Motor neuron (in vitro differentiated cells): Measurements from ENCODE around the gene ROCK2. TPM values are rescaled to one million over a fixed set of nuclear protein-coding genes. Genes with fewer than 3 reads are reported as not detected.

Experiments used
- ATAC-seq, 8 experiments: fragments of 200-7000 bp; cut with Tn5 transposase; replicated peaks in 6 of 8; 2 replicates each; pipeline ENCODE4 v1.8.0; 2021; ENCODE audit warnings: mild to moderate bottlenecking in 8 of 8, moderate library complexity in 8 of 8
- H3K27ac ChIP-seq, 2 donors: fragments of 250-450 bp; sonication (Bioruptor Pico); 2 replicates each; pipeline ENCODE4 v1.9.0; 2021; ENCODE audit warnings: antibody characterized with exemption in 2 of 2, mild to moderate bottlenecking in 2 of 2, moderate library complexity in 1 of 2
- H3K4me1 ChIP-seq, 2 donors: fragments of 250-450 bp; sonication (Bioruptor Pico); replicated peaks in 1 of 2; 2 replicates each; pipeline ENCODE4 v1.6.1; 2021; ENCODE audit warnings: antibody characterized with exemption in 2 of 2, mild to moderate bottlenecking in 2 of 2, moderate library complexity in 1 of 2
- H3K4me3 ChIP-seq, 5 donors: fragments of 250-450 bp; sonication (Bioruptor Pico); 2 replicates each; pipeline ENCODE4 v1.9.0; 2021; ENCODE audit warnings: antibody characterized with exemption in 5 of 5, mild to moderate bottlenecking in 5 of 5, moderate library complexity in 4 of 5
- WGBS, 10 experiments: fragments of 450-650 bp; shearing (Covaris generic); methylation state at CpG; one replicate each; pipeline ENCODE4 v1.0.0; 2022; 5-methylcytosine and 5-hydroxymethylcytosine counted together
- in situ Hi-C, 9 experiments: fragments of 400-800 bp; cut with MboI; loops; one replicate each; pipeline ENCODE4 v1.15.0; 2021; ENCODE audit warnings: low sequenced_read_pairs in 9 of 9, low pct_unique_long_range_greater_than_20kb in 2 of 9; ENCODE audit not compliant: unreplicated experiment in 9 of 9
- total RNA-seq, 8 experiments: library from RNA; unstranded; fragments of 300-600 nt; gene quantifications; 2 replicates each; pipeline versions ENCODE4 v1.2.3 to v1.2.4, GENCODE V29; 2022

Gene ROCK2
- total RNA-seq, 8 experiments from 2014 or later: 17.3 to 36.0 (median 22.4) TPM

DNA sequence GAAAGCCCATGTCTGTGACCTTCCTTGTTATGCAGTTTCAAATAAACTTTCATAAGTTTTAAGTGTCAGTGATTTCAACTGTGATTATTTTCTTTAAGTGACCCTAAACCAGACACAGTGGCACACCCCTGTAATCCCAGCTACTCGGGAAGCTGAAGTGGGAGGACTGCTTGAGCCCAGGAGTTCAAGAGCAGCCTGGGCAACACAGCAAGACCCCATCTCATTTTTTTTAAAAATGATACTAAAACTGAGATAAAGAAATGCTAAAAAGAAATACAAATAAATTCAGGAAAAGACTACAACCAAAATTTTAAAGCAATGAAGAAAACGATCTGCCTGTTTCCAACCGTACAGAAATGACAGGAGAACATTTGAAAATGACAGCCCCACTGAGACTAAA lies 54.2 kb downstream of the ROCK2 start:
- no peak for ATAC-seq
- peaks cover 0 to 2% of the 10 kb centered on the region in 2 donors for H3K4me1 ChIP-seq
- no peak overlapping the region for H3K4me3 ChIP-seq
- H3K27ac ChIP-seq: no peak overlapping the region
- in situ Hi-C loops: no loop called here
- 79 to 98% (median 91%) methylated on average over 2 to 3 of the region's 3 CpGs; no CpG with 5 or more reads in 2 of the 10 experiments for WGBS, 10 experiments

DNA sequence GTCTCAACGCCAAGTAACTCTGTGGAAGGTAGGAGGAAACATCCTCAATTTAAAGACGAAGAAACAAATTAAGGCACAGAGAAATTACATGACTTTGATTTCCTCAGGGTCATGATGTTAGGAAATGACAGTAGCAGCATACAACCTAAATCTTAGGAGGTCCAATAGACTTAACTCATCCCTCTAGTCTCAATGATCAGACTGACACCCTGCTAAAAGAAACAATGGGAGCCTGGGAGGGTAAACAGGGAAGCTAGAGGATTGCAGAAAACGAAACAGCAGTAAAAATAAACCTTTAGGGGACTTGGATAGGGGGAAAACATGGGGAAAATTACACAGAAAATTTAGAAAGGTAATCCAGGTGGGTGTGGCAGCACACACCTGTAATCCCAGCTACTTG lies 56.0 kb downstream of the ROCK2 start:
- in situ Hi-C loops: no loop called here
- peak in 1 of 8 experiments; percentile 25 for ATAC-seq

DNA sequence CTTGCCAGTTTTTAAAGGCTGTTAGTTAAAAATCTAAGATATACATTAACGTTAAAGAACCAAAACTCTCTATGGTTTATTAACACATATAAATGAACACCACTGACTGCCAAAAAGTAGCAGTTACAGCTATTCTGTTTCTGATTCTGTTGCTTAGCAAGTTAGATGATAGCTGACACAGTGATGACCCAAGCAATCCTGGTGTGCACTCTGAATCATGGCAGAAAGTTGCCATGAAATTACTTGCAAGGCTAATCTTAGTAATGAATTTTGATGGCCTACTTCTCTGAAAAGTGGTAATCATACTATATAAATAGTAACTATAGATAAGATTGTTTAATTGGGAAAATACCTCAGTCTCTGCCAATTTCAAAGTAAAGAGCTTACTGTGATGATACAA lies 57.7 kb downstream of the ROCK2 start:
- Histone ChIP-seq H3K4me1 (peaks cover 0 to 2% of the 10 kb centered on the region in 2 donors), H3K27ac (no peak overlapping the region), H3K4me3 (no peak overlapping the region)
- in situ Hi-C loops: no loop called here
- WGBS, 10 experiments: 92 to 100% (median 100%) methylated on average over 1 of the region's 1 CpG; no CpG with 5 or more reads in 2 of the 10 experiments
- peak in 1 of 8 experiments; percentile 40 for ATAC-seq

More for the DNA sequence above, 56.0 kb downstream of the ROCK2 start:
- Histone ChIP-seq H3K27ac (no peak overlapping the region), H3K4me1 (peaks cover 0 to 2% of the 10 kb centered on the region in 2 donors), H3K4me3 (no peak overlapping the region)
- WGBS, 10 experiments: 66 to 94% (median 82%) methylated on average over 2 to 3 of the region's 3 CpGs; no CpG with 5 or more reads in 2 of the 10 experiments

DNA sequence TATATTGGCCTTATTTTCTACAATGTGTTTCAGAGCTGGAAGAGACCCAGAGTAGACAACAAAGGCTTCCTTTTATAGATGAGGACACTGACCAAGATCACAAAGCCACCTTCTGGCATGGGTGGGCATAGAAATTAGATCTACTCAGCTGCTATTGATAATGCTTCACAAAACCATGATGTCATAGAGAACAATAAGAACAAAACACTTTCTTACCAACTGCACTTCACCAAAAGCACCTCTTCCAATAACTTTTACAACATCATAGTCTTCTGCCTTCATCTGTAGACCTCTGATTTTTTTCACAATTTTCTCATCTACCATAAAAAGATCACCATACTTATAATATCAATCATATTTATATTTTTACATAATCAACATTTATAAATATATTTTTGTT lies 58.1 kb downstream of the ROCK2 start:
- no peak for ATAC-seq
- H3K27ac ChIP-seq: no peak overlapping the region
- H3K4me3 ChIP-seq: no peak overlapping the region
- in situ Hi-C loops: no loop called here
- H3K4me1 ChIP-seq: peaks cover 0 to 2% of the 10 kb centered on the region in 2 donors

DNA sequence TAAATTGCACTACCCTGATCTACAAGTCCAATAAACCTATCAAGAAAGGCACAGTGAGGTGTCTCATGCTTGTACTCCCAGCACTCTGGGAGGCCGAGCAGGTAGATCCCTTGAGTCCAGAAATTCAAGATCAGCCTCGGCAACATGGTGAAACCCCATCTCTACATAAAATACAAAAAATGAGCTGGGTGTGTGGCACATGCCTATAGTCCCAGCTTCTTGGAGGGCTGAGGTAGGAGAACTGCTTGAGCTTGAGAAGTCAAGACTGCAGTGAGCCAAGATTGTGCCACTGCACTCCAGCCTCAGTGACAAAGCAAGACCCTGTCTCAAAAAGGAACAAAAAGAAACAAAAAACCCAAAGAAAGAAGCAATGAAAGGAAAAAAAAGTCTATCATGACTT lies 58.9 kb downstream of the ROCK2 start:
- in situ Hi-C loops: no loop called here
- Histone ChIP-seq H3K4me1 (peaks cover 0 to 2% of the 10 kb centered on the region in 2 donors), H3K4me3 (no peak overlapping the region), H3K27ac (no peak overlapping the region)
- 88 to 100% (median 100%) methylated on average over 1 to 2 of the region's 2 CpGs; no CpG with 5 or more reads in 3 of the 10 experiments for WGBS, 10 experiments
- no peak for ATAC-seq

DNA sequence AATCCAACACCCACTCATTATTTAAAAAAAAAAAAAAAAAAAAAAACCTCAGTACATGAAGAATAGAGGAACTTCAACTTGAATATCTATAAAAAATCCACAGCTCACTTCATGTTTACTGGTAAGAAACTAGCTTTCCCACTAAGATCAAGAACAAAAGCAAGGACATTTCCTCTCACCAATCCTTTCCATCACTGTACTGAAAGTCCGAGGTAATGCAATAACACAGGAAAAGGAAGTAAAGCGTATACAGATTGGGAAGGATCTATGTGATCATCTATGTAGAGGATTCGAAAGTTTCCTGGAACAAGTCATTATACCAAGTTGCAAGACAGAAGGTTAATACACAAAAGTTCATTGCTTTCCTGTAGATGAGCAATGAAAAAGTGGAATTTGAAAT lies 63.2 kb downstream of the ROCK2 start:
- Histone ChIP-seq H3K4me3 (no peak overlapping the region), H3K27ac (no peak overlapping the region), H3K4me1 (no peaks in the 10 kb centered on the region)
- 89 to 100% (median 93%) methylated on average over 3 of the region's 3 CpGs; no CpG with 5 or more reads in 1 of the 10 experiments for WGBS, 10 experiments
- in situ Hi-C loops: no loop called here
- ATAC-seq: no peak

DNA sequence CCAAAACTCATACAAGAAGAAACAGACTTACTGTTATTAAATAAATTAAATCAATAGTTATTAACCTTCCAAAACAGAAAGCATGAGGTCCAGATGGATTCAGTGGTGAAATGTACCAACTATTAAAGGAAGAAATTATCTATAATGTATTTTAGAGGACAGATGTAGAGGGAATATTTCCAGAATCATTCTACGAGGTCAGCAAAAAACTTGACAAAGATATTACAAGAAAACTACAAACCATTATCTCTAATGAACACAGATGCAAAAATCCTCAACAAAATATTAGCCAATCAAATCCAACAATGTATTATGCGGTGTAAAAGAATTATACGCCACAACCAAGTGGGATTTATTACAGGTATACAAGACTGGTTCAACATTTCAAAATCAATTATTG lies 63.7 kb downstream of the ROCK2 start:
- Histone ChIP-seq H3K4me3 (no peak overlapping the region), H3K27ac (no peak overlapping the region), H3K4me1 (no peaks in the 10 kb centered on the region)
- in situ Hi-C loops: no loop called here
- WGBS, 10 experiments: 80 to 100% (median 96%) methylated on average over 1 to 3 of the region's 3 CpGs; no CpG with 5 or more reads in 1 of the 10 experiments
- no peak for ATAC-seq

DNA sequence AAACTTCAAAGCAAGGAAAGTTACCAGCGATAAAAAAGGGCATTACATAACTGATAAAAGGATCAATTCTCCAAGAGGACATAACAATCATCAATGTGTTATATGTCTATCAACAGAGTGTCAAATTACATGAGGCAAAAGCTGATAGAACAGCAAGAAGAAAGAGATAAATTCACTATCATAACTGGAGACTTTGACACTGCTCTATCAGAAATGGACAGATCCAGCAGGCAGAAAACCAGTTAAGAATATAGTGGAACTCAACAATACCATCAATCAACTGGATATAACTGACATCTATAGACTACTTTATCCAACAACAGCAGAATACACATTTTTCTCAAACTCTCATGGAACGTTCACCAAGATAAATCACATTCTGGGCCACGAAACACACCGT lies 65.0 kb downstream of the ROCK2 start:
- no peak for ATAC-seq
- in situ Hi-C loops: no loop called here
- 85 to 100% (median 100%) methylated on average over 1 to 3 of the region's 4 CpGs; no CpG with 5 or more reads in 1 of the 10 experiments for WGBS, 10 experiments
- Histone ChIP-seq H3K27ac (no peak overlapping the region), H3K4me1 (no peaks in the 10 kb centered on the region), H3K4me3 (no peak overlapping the region)

DNA sequence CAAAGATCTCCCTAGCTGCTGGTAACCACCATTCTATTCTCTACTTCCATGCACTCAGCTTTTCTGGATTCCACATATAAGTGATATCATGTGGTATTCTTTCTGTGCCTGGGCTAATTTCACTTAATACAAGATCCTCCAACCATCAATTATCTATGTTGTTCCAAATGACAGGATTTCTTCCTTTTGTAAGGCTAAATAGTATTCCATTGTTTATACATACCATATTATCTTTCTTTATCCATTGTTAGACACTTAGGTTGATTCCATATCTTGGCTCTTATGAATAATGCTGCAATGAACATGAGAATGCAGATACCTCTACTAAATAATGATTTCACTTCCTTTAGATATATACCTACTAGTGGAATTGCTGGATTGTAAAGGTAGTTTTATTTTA lies 66.2 kb downstream of the ROCK2 start:
- ATAC-seq: no peak
- Histone ChIP-seq H3K27ac (no peak overlapping the region), H3K4me3 (no peak overlapping the region), H3K4me1 (no peaks in the 10 kb centered on the region)
- in situ Hi-C loops: no loop called here

DNA sequence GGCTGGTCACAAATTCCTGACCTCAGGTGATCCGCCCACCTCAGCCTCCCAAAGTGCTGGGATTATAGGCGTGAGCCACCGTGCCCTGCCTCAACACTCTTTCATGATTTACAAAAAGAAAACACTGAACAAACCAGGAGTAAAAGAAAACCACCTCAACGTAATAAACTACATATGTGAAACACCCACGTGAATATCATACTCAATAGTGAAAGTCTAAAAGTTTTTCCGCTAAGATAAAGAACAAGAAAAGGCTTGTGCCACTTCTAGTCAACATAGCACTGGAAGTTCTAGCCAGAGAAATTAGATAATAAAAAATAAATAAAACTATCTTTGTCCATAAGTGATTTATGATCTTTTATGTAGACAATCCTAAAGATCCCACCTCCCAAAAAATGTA lies 68.5 kb downstream of the ROCK2 start:
- H3K4me1 ChIP-seq: no peaks in the 10 kb centered on the region
- H3K27ac ChIP-seq: no peak overlapping the region
- no peak for ATAC-seq
- no peak overlapping the region for H3K4me3 ChIP-seq
- in situ Hi-C loops: no loop called here
- WGBS, 10 experiments: 67 to 100% (median 98%) methylated on average over 1 to 6 of the region's 6 CpGs; no CpG with 5 or more reads in 1 of the 10 experiments

DNA sequence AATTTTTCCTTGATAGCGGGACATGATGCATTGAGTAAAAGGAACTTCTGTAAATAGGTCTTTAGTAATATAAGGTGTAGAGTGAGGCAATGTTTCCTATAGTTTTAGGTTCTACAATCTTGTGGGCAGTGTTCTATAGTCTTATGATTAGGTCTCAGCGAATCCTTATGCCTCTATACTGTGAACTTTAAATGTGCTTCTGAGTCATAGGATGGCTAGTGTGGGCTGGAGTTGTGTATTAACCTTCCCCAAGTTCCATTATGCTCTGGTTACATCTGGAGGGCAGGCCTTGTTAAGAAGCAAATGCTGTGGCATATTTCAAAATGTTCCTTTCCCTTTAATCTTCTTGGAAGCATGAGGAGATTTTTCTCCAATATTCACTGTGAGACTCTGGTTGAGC lies 73.5 kb downstream of the ROCK2 start:
- Histone ChIP-seq H3K4me3 (no peak overlapping the region), H3K27ac (no peak overlapping the region), H3K4me1 (no peaks in the 10 kb centered on the region)
- peak in 1 of 8 experiments; percentile 76 for ATAC-seq
- in situ Hi-C loops: loop anchor here in 1 of 9 experiments (25.0 kb wide), 1 partner anchor 141 kb away; no protein-coding TSS in a partner anchor
- WGBS, 10 experiments: 50 to 100% (median 100%) methylated on average over 1 to 2 of the region's 2 CpGs; no CpG with 5 or more reads in 1 of the 10 experiments

DNA sequence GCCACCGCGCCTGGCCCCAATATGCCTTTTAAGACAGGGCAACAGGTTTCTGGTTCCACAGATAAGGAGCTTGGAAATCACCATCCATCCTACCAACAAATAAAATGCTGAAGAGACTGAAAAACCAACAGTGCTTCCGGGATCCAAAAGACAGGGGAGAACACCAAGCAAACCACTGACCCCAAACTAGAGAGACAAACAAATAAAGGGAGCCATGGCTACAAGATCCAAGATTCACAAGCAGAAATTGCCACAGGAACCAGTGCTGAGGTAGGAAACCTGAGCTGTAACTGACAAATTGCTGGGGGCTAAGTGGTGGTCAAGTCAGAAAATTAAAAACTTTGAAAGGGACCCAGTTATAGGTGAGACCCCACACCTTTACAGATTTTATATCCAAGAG lies 76.5 kb downstream of the ROCK2 start:
- Histone ChIP-seq H3K4me3 (no peak overlapping the region), H3K27ac (no peak overlapping the region), H3K4me1 (no peaks in the 10 kb centered on the region)
- no peak for ATAC-seq
- WGBS, 10 experiments: 87 to 100% (median 94%) methylated on average over 1 to 3 of the region's 3 CpGs; no CpG with 5 or more reads in 5 of the 10 experiments
- in situ Hi-C loops: loop anchor here in 1 of 9 experiments (25.0 kb wide), 1 partner anchor 144 kb away; no protein-coding TSS in a partner anchor

DNA sequence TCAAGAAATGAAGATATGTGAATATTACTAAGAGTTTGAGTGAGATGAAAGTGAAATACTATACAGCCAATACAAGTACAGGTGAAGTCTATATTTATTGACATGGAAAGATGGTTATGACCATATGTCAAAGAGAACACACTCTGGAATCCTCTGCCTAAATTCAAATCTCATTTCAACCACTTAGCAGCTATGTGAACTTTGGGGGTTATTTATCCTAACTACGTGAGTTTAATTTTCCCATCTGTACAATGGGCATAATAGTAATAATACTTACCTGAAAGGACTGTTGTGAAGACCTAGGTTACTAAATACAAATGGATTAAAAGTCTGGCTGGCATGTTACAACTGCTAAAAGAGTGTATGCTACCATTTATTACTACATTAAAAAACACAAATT lies 79.6 kb downstream of the ROCK2 start:
- no peak for ATAC-seq

DNA sequence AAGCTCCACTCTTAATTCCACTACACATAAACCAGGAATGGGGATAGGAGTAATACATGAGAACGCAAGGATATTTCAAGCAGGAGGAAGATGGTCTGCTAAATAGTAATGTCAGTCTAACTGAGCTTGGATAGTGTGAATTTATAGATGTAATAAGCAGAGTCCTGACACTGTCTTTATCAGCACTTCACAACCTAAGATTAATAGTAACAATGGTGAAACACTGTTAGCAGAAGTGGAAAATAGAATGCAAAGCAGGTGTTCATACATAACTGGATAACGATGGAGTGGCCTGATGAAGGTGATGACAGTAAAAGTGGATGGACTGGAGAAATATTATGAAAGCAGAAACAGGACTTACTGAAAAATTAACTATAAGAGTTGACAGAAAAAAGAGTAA lies 80.4 kb downstream of the ROCK2 start:
- ATAC-seq: no peak
- H3K4me1 ChIP-seq: no peaks in the 10 kb centered on the region
- in situ Hi-C loops: loop anchor here in 1 of 9 experiments (25.0 kb wide), 1 partner anchor 148 kb away; no protein-coding TSS in a partner anchor
- H3K27ac ChIP-seq: no peak overlapping the region
- WGBS, 10 experiments: 57 to 100% (median 100%) methylated on average over 1 to 2 of the region's 2 CpGs
- H3K4me3 ChIP-seq: no peak overlapping the region

More for the DNA sequence above, 79.6 kb downstream of the ROCK2 start:
- Histone ChIP-seq H3K27ac (no peak overlapping the region), H3K4me3 (no peak overlapping the region), H3K4me1 (no peaks in the 10 kb centered on the region)
- 80 to 100% (median 100%) methylated on average over 1 of the region's 1 CpG; no CpG with 5 or more reads in 2 of the 10 experiments for WGBS, 10 experiments
- in situ Hi-C loops: loop anchor here in 1 of 9 experiments (25.0 kb wide), 1 partner anchor 147 kb away; no protein-coding TSS in a partner anchor
